HUES48 (cell line): ENCODE results near the gene LBHD2.

Experiments used
- H3K27ac ChIP-seq: one replicate; pipeline ENCODE4 v1.7.0; 2013; ENCODE audit warnings: low read depth, low read length, inconsistent platforms
- H3K27me3 ChIP-seq: 2 replicates; pipeline ENCODE4 v1.6.1; 2013; ENCODE audit warnings: mild to moderate bottlenecking, low read length; ENCODE audit not compliant: control insufficient read depth, insufficient read depth
- H3K36me3 ChIP-seq: 2 replicates; pipeline ENCODE4 v1.6.1; 2013; ENCODE audit warnings: low read length; ENCODE audit not compliant: control insufficient read depth, insufficient read depth
- H3K4me1 ChIP-seq: 2 replicates; pipeline ENCODE4 v1.6.1; 2013; ENCODE audit warnings: mild to moderate bottlenecking, low read length; ENCODE audit not compliant: control insufficient read depth, insufficient read depth
- H3K4me3 ChIP-seq: 2 replicates; pipeline ENCODE4 v1.5.1; 2013; ENCODE audit warnings: mild to moderate bottlenecking, low read depth, low read length
- H3K9ac ChIP-seq: 2 replicates; pipeline ENCODE4 v1.6.1; 2013; ENCODE audit warnings: mild to moderate bottlenecking, low read depth, low read length, moderate library complexity
- H3K9me3 ChIP-seq: 2 replicates; pipeline ENCODE4 v1.6.1; 2013; ENCODE audit warnings: low read length; ENCODE audit not compliant: control insufficient read depth, insufficient read depth

LBHD2 gene

GRCh38 chr14:103123634-103124500 is 39.9 kb downstream of the LBHD2 start:
- Histone ChIP-seq H3K36me3 (no peaks in the 10 kb centered on the region), H3K27ac (no peak overlapping the region), H3K4me3 (peak overlapping the region; percentile 49), H3K9ac (no peak overlapping the region), H3K9me3 (no peaks in the 10 kb centered on the region), H3K27me3 (peaks cover 68% of the 10 kb centered on the region), H3K4me1 (peaks cover 22% of the 10 kb centered on the region)

GRCh38 chr14:103124501-103125001 is 40.5 kb downstream of the LBHD2 start:
- peaks cover 70% of the 10 kb centered on the region for H3K27me3 ChIP-seq
- H3K4me1 ChIP-seq = peaks cover 22% of the 10 kb centered on the region
- H3K9me3 ChIP-seq = no peaks in the 10 kb centered on the region
- H3K4me3 ChIP-seq = no peak overlapping the region
- H3K27ac ChIP-seq = no peak overlapping the region
- H3K9ac ChIP-seq = no peak overlapping the region
- no peaks in the 10 kb centered on the region for H3K36me3 ChIP-seq

DNA sequence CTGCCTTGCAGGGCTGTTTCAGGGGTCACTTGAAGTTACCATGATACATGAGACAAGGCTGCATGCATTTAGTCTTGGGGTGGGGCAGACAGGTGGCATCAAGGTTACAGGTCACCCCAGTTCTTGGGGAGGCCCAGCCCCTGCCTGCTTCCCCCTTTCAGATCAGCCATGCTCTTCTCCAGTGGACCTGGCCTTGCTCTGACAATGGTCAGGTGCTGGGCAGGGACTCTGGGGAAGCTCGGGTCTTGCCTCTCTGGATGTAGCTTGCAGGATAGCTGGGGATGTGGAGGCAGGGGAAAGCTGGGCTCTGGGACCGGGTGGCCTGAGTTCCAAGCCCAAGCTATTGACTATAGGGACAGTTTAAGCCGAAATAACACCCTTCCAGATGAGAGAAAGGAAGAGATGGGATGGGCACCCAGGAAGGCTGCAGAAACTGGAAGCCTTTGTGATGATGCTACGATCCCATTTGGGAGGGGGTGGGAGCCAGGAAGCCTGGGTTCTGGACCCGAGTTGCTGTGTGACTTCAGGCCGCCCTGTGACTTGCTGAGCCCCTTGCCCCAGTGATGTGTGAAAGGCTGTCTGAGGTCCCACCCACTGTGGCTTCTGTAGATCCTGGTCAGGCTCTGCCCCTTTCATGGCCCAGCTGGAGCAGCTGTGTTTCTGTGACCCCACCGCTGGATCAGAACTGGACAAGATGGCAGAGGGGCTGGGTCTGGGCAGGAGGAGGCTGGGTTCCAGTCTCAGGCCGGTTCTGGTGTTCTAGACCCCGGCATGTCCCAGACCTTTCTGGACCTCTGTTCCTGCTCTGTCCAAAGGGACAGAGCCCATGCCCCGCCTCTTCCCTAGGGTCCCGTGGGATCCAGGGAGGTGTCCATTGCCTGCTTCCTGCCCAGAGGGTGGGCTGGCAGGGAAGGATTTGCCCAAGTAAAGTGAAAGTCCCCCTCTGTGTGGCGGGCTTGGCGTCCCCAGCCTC is 41.4 kb downstream of the LBHD2 start:
- H3K9ac ChIP-seq = no peak overlapping the region
- H3K4me1 ChIP-seq = peaks cover 22% of the 10 kb centered on the region
- H3K9me3 ChIP-seq = no peaks in the 10 kb centered on the region
- H3K27me3 ChIP-seq = peaks cover 70% of the 10 kb centered on the region
- H3K4me3 ChIP-seq = no peak overlapping the region
- H3K27ac ChIP-seq = no peak overlapping the region
- no peaks in the 10 kb centered on the region for H3K36me3 ChIP-seq

GRCh38 chr14:103126088-103126872 is 42.3 kb downstream of the LBHD2 start:
- Histone ChIP-seq H3K4me1 (peaks cover 20% of the 10 kb centered on the region), H3K27me3 (peaks cover 65% of the 10 kb centered on the region), H3K36me3 (no peaks in the 10 kb centered on the region), H3K27ac (no peak overlapping the region), H3K4me3 (peak overlapping the region; percentile 45; the same call in 1 of the 2 replicates), H3K9ac (no peak overlapping the region), H3K9me3 (no peaks in the 10 kb centered on the region)

- H3K36me3 ChIP-seq = no peaks in the 10 kb centered on the region
- no peaks in the 10 kb centered on the region for H3K9me3 ChIP-seq
- H3K27ac ChIP-seq = no peak overlapping the region
- peaks cover 60% of the 10 kb centered on the region for H3K27me3 ChIP-seq
- peaks cover 16% of the 10 kb centered on the region for H3K4me1 ChIP-seq
- H3K9ac ChIP-seq = no peak overlapping the region
- H3K4me3 ChIP-seq = peak overlapping the region; percentile 45; the same call in 1 of the 2 replicates
Measured at GRCh38 chr14:103126873-103127304, 42.9 kb downstream of the LBHD2 start.

GRCh38 chr14:103127356-103127755 is 43.3 kb downstream of the LBHD2 start:
- peaks cover 11% of the 10 kb centered on the region for H3K4me1 ChIP-seq

GRCh38 chr14:103127861-103128598 is 44.0 kb downstream of the LBHD2 start:
- no peaks in the 10 kb centered on the region for H3K9me3 ChIP-seq
- H3K4me3 ChIP-seq = no peak overlapping the region
- no peak overlapping the region for H3K9ac ChIP-seq
- 0 out of 2 replicates have a peak, but pooled peaks cover 3% of the 10 kb centered on the region for H3K36me3 ChIP-seq
- peaks cover 51% of the 10 kb centered on the region for H3K27me3 ChIP-seq
- H3K27ac ChIP-seq = no peak overlapping the region
- H3K4me1 ChIP-seq = peaks cover 6% of the 10 kb centered on the region; the same call in 1 of the 2 replicates

More at GRCh38 chr14:103127356-103127755, 43.3 kb downstream of the LBHD2 start:
- H3K9me3 ChIP-seq = no peaks in the 10 kb centered on the region
- peaks cover 56% of the 10 kb centered on the region for H3K27me3 ChIP-seq
- H3K27ac ChIP-seq = no peak overlapping the region
- H3K36me3 ChIP-seq = no peaks in the 10 kb centered on the region
- no peak overlapping the region; the same call in 1 of the 2 replicates for H3K4me3 ChIP-seq
- no peak overlapping the region for H3K9ac ChIP-seq

- peaks cover 6% of the 10 kb centered on the region; the same call in 1 of the 2 replicates for H3K4me1 ChIP-seq
- 0 out of 2 replicates have a peak, but pooled peaks cover 4% of the 10 kb centered on the region for H3K36me3 ChIP-seq
- H3K9ac ChIP-seq = no peak overlapping the region
- H3K27ac ChIP-seq = no peak overlapping the region
- H3K9me3 ChIP-seq = no peaks in the 10 kb centered on the region
- H3K4me3 ChIP-seq = no peak overlapping the region
- H3K27me3 ChIP-seq = peaks cover 46% of the 10 kb centered on the region
Measured at GRCh38 chr14:103128631-103129300, 44.8 kb downstream of the LBHD2 start.

DNA sequence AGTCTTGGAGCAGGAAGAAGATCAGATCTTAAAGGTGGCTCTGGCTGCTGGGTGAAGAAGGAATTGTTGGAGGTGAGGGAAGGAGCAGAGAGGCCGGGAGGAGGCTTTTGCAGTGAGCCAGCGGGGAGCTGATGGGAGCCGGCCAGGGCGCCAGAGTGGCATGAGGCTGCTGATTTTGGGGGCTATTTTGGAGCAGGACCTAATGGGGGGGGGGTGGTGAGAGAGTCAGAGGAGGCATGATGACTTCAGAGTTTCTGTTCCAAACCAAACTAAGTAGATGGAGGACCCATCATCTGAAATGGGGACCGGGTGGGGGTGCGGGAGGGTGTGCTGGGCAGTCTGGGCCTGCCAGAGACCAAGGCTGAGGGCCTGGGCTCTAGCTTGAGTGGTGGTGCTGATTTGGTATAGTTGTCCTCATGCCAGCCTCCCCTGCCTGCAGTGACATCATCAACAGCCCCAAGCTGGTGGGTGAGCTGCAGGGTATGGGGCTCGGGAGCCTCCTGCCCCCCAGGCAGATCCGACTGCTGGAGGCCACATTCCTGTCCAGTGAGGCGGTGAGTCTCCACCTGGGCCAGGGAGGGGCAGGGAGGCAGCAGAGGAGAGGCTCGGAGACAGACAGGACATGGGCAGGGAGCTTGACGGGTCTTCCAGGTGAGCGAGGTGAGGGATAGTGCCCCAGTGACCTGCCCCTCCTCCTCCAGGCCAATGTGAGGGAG is 45.4 kb downstream of the LBHD2 start:
- peaks cover 39% of the 10 kb centered on the region for H3K27me3 ChIP-seq
- H3K9me3 ChIP-seq = no peaks in the 10 kb centered on the region
- no peak overlapping the region for H3K4me3 ChIP-seq
- H3K4me1 ChIP-seq = peaks cover 4% of the 10 kb centered on the region; the same call in 1 of the 2 replicates
- H3K9ac ChIP-seq = no peak overlapping the region
- H3K27ac ChIP-seq = no peak overlapping the region
- H3K36me3 ChIP-seq = 0 out of 2 replicates have a peak, but pooled peaks cover 4% of the 10 kb centered on the region
